LNCaP clone FGC (cell line): Measurements from ENCODE around the gene ATRNL1.

Experiments used
- DNase-seq: peaks from one replicate; pipeline ENCODE4 v3.0.0-alpha.2; 2011; ENCODE audit warnings: low read depth
- H3K4me3 ChIP-seq: 2 replicates; pipeline ENCODE4 v1.5.1; 2011; ENCODE audit warnings: mild to moderate bottlenecking, low read depth, low read length, control low read depth
- TF ChIP-seq, protein P1 (sequence below): IDR thresholded peaks from 2 replicates; pipeline ENCODE4 v1.5.1; 2012; ENCODE audit warnings: mild to moderate bottlenecking; ENCODE audit not compliant: control insufficient read depth, insufficient read depth; ENCODE audit errors: extremely low read depth

ATRNL1 gene

DNA sequence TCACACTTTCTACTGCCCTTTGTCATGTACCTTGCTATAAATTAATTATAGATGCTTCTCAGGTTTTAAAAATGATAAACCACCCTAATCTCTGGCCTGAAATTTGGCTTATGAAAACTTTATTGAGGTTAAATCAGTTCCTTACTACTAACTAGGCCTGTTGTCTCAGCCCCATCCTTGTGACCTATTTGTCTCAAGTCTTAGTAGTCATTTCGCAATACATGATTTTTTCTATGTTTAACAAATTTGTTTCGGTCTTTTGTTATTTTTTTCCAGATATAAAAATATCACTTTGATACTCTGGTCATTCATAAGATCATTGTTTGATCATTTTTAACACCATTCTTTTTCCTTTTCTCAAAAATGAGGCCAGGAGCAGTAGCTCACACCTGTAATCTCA is 768.3 kb downstream of the ATRNL1 start:
- TF ChIP-seq, protein P1, sequence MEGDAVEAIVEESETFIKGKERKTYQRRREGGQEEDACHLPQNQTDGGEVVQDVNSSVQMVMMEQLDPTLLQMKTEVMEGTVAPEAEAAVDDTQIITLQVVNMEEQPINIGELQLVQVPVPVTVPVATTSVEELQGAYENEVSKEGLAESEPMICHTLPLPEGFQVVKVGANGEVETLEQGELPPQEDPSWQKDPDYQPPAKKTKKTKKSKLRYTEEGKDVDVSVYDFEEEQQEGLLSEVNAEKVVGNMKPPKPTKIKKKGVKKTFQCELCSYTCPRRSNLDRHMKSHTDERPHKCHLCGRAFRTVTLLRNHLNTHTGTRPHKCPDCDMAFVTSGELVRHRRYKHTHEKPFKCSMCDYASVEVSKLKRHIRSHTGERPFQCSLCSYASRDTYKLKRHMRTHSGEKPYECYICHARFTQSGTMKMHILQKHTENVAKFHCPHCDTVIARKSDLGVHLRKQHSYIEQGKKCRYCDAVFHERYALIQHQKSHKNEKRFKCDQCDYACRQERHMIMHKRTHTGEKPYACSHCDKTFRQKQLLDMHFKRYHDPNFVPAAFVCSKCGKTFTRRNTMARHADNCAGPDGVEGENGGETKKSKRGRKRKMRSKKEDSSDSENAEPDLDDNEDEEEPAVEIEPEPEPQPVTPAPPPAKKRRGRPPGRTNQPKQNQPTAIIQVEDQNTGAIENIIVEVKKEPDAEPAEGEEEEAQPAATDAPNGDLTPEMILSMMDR = no peak
- no peak for DNase-seq
- H3K4me3 ChIP-seq = no peak overlapping the region

DNA sequence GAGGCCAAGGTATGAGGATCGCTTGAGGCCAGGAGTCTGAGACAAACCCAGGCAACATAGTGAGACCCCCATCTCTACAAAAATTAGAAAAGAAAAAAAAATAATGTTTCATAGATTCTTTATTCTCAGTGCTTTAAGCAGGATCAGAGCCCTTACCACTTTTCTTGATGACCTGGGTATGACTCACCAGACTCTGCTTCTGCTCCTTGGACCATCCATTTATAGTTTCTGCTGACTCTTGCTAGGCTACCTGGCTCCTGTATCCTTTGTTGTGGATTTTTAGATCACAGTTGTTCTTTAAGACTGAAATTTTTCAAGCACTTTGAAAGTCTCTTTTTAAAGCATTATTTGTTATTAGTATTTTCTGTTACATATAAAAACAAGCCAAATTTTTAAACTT is 768.7 kb downstream of the ATRNL1 start:
- H3K4me3 ChIP-seq = no peak overlapping the region
- TF ChIP-seq, protein P1 = no peak
- DNase-seq = no peak

DNA sequence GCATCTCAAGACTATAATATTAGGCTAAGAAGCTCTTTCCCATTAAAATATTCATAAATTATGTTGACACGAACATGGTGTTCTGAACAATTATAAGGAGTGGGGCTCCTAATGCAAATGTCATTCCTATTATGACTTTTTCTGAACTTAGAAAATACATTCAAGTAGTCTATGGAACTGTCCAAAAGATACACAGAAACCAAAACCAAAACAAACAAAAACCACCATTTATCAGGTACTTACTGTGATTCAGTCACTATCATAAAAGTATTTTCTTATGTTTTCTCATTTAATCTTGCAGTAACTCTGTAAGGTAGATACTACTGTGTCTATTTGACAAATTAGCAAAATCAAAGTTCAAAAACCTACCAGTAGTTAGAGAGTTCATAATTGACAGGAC is 773.0 kb downstream of the ATRNL1 start:
- no peak for DNase-seq
- TF ChIP-seq, protein P1 = no peak
- H3K4me3 ChIP-seq = no peak overlapping the region

DNA sequence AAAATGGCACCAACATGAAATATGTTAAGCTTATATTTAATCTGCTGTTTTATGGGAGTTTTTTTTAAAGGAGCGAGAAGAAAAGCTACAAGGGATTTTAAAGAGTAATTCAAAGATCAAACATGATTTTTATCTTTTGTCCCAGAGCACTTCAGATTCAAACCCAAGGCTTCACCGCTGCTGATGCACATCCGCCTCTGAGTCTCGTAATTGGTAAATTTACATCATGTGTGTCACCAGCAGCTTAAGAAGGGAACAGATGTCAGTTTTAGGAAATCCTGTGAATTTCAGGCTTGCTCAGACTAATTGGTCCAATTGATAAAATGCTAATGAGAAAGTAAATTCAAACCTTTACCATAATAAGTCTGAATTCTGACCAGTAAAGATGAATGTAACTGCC is 773.5 kb downstream of the ATRNL1 start:
- TF ChIP-seq, protein P1 = no peak
- H3K4me3 ChIP-seq = no peak overlapping the region
- no peak for DNase-seq

DNA sequence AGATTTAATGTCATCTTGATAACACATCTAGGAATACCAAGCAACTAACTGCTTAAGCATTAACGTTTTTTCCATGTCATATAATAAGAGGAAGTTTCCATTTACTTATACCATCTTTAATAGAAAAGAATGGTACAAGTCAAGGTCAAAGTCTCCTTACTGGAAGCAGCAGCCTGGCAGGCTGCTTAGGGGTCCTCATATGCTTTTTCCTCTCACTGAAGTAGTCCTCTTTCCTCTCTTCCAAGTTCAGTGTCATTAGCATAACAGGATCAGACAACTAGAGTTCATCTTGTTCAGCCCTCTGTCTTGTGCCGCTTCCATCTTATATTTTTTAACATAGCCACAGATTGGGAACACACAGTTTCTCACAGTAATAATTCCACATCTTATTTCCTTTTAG is 774.1 kb downstream of the ATRNL1 start:
- no peak for DNase-seq
- TF ChIP-seq, protein P1 = no peak
- no peak overlapping the region for H3K4me3 ChIP-seq

DNA sequence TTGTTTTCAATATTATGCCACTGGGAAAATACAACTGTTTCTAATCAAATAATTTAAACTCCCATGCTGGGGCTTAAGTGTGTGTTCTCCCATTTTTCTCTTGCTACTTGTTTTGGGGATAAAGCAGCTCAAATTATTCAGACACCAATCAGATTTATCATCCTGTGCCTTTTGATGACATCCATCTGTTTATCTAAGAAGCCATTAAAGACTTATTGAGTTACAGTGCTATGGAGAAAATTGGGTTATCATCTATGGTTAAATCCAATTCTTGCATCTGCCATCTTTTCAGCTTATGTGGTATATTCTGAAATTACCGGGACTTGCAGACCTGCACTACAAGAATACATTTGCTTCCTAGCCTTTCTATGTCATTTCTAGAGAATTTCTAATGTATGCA is 778.7 kb downstream of the ATRNL1 start:
- TF ChIP-seq, protein P1 = no peak
- DNase-seq = no peak

DNA sequence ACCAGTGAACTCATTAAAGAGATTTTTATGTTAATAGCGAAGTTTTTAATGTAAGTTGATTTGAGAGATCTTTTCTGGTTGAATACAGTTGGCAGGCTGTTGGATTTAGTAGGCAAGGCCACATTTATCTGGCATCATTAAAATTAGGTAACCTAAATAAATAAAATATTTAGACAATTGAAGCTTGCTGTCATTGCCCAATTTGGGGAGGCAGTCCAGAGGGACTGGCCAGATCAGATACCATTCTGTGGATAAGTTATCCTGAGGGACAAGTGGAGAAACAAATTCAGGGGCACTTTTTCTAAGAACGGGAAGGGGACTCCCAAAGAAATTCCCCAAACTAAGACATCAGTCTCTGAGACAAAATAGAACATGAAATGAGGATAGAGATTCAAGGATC is 782.0 kb downstream of the ATRNL1 start:
- DNase-seq = no peak
- no peak overlapping the region for H3K4me3 ChIP-seq
- TF ChIP-seq, protein P1 = no peak

More for the DNA sequence above, 778.7 kb downstream of the ATRNL1 start:
- H3K4me3 ChIP-seq = no peak overlapping the region
